Small intestine (tissue), 7 donors: Measurements from ENCODE around the gene SNX8. TPM values are rescaled to one million over a fixed set of nuclear protein-coding genes. Genes with fewer than 3 reads are reported as not detected.
A peak's percentile ranks its signal among the peaks of the same experiment; 100 is the strongest.

Source experiments
- DNase-seq, 2 donors: peaks; one replicate each; pipeline versions ENCODE4 v3.0.0 to v3.0.0-alpha.2; 2013
- FAIRE-seq: peaks from 2 replicates; lab custom pipeline; 2012; peaks lifted over from hg19 to GRCh38; lab: Jason Lieb, UNC
- H3K27ac ChIP-seq, 3 donors: one replicate each; pipeline ENCODE4 v1.5.1; 2013; ENCODE audit warnings: low read length in 2 of 3, mild to moderate bottlenecking in 2 of 3, control low read depth in 1 of 3, inconsistent platforms in 1 of 3, low read depth in 1 of 3, moderate library complexity in 1 of 3
- H3K27me3 ChIP-seq, 3 donors: one replicate each; pipeline ENCODE4 v1.6.1; 2013; ENCODE audit warnings: low read length in 3 of 3, inconsistent platforms in 1 of 3; ENCODE audit not compliant: control insufficient read depth in 3 of 3, insufficient read depth in 3 of 3
- H3K36me3 ChIP-seq, 3 donors: one replicate each; pipeline ENCODE4 v1.6.1; 2013; ENCODE audit warnings: low read length in 3 of 3, inconsistent platforms in 1 of 3, low read depth in 1 of 3, mild to moderate bottlenecking in 1 of 3, moderate library complexity in 1 of 3; ENCODE audit not compliant: control insufficient read depth in 3 of 3, insufficient read depth in 2 of 3
- H3K4me1 ChIP-seq, 3 donors: one replicate each; pipeline ENCODE4 v1.6.1; 2013; ENCODE audit warnings: low read length in 2 of 3, inconsistent platforms in 1 of 3, low read depth in 1 of 3, mild to moderate bottlenecking in 1 of 3, moderate library complexity in 1 of 3; ENCODE audit not compliant: control insufficient read depth in 3 of 3, insufficient read depth in 2 of 3
- H3K4me3 ChIP-seq, 3 donors: one replicate each; pipeline ENCODE4 v1.5.1; 2013; ENCODE audit warnings: low read length in 3 of 3, control low read depth in 1 of 3, inconsistent platforms in 1 of 3, low read depth in 1 of 3, mild to moderate bottlenecking in 1 of 3, moderate library complexity in 1 of 3
- H3K9me3 ChIP-seq, 2 donors: one replicate each; pipeline ENCODE4 v1.6.1; 2013; ENCODE audit warnings: low read depth in 1 of 2, low read length in 1 of 2; ENCODE audit not compliant: control insufficient read depth in 2 of 2, insufficient read depth in 1 of 2
- WGBS, 3 donors: extraction: QIAGEN DNeasy Blood & Tissue Kit; methylation state at CpG; one replicate each; pipeline ENCODE4 v1.1.7; 2013; 5-methylcytosine and 5-hydroxymethylcytosine counted together
- polyA plus RNA-seq, 4 donors: library from polyadenylated mRNA; stranded (reverse) in 3 of 4; unstranded in 1 of 4; fragments of 200-250 nt in 3 of 4; fragments of 120-200 nt in 1 of 4; gene quantifications; one replicate each; pipeline versions ENCODE4 v1.2.1 to v1.2.3, GENCODE V29; 2013
- donor health status: healthy with polysubstance abuse.
- donor health status: control.
- donor health status: control.
- donor health status: Bipolar disorder and iron deficiency.
- donor health status: healthy.

SNX8 gene
- polyA plus RNA-seq, 4 donors, result 17.5 to 39.7 (median 19.2) TPM

DNA sequence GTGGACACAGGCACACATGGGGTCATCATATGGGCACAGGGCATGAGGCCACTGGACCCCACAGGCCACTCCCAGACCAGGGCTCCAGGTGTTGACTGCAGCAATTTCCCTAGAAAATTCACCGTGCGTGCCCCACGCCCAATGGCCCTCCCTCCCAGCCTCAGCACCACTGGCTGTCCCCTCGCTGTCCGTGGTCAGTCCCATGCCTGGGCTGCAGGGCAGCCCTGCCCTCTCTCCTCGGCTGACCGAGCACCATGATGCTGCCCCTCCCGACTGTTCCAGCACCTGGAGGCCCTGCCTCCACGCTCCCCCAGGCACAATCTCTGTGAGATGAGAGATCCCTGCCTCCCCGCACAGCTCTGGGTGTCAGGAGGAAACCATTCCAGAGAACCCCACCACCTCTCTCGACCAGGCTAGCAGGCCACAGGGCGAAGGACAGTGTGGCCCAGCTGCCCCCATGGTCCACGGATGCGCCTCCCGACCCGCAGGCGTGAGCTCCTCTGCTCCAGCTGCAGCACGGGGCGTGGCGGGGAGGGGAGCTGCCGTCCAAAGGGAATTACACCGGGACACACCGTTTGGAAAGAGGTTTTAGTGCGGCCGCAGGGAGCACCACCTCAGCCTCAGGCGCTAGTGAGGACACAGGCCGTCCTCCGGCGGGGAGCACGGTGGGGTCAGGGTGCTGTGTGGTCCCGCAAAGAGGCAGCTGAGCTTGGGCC lies 59.7 kb downstream of the SNX8 start:
- Histone ChIP-seq H3K27ac (no peak overlapping the region), H3K36me3 (peaks cover 0 to 90% (median 13%) of the 10 kb centered on the region in 3 donors), H3K4me1 (no peaks in the 10 kb centered on the region), H3K9me3 (no peaks in the 10 kb centered on the region), H3K4me3 (no peak overlapping the region), H3K27me3 (no peaks in the 10 kb centered on the region)
- no peak for FAIRE-seq
- 86 to 90% (median 87%) methylated on average over 31 of the region's 31 CpGs for WGBS, 3 donors
- DNase-seq, result no peak

DNA sequence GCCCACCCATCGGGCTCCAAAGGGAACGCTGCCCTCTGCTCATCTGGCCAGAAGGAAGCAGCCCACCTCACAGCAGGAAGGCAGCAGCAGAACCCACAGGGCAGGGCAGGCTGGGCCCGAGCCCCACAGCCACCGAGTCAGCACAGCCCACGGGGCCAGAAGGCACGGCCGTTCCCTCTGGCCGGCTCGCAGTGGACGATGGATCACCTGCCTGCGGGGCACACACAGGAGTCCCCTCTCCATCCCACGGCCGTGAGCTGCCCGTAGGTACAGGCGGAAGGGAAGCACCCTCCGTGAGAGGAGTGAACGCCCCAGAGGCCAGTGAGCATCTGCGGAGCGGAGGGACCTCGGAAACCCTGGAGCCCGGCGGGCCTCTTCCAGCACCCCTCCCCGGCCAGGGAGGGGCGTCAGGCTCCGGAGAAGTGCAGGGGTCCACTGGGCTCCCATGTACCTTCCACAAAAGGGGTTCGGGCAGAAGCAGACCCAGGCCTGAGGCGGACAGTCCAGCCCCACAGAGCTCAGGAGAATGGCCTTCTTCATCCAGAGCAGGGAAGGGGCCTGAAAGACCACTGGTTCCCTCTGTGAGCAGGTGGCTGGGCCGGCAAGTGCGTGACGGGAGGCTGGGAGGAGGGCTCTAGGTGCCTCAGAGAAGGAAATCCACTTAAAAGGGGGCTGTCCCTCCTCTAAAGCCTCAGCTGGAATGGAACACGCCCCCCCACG lies 60.6 kb downstream of the SNX8 start:
- Histone ChIP-seq H3K9me3 (no peaks in the 10 kb centered on the region), H3K27ac (no peak overlapping the region), H3K27me3 (no peaks in the 10 kb centered on the region), H3K4me1 (no peaks in the 10 kb centered on the region), H3K36me3 (peaks cover 0 to 86% (median 13%) of the 10 kb centered on the region in 3 donors), H3K4me3 (no peak overlapping the region)
- DNase-seq (no peak), FAIRE-seq (no peak)
- WGBS, 3 donors, result 92 to 93% (median 92%) methylated on average over 31 to 32 of the region's 32 CpGs

DNA sequence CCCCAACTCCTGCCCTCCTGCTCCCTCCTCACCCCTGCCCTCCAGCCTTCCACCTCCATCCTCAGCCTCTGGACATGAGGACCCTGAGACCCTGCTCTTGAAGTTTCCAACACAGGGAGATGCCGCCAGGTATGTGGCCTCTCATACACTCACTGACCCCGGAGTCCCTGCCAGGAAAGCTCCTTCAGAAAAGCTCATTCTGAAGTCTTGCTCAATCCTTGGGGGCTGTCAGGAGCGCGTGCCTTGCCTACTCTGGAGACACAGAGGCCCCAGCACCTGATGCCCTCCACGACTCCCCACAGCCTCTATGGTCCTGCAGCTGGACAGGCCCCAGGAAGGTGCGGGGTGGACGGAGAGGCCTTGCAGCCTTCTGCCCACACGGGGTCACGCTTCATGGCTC lies 61.2 kb downstream of the SNX8 start:
- Histone ChIP-seq H3K9me3 (no peaks in the 10 kb centered on the region), H3K27me3 (no peaks in the 10 kb centered on the region), H3K27ac (no peak overlapping the region), H3K4me1 (no peaks in the 10 kb centered on the region), H3K4me3 (no peak overlapping the region), H3K36me3 (peaks cover 0 to 80% (median 13%) of the 10 kb centered on the region in 3 donors)
- no peak for FAIRE-seq
- WGBS, 3 donors, result 95 to 96% (median 96%) methylated on average over 9 of the region's 9 CpGs
- DNase-seq, result no peak

DNA sequence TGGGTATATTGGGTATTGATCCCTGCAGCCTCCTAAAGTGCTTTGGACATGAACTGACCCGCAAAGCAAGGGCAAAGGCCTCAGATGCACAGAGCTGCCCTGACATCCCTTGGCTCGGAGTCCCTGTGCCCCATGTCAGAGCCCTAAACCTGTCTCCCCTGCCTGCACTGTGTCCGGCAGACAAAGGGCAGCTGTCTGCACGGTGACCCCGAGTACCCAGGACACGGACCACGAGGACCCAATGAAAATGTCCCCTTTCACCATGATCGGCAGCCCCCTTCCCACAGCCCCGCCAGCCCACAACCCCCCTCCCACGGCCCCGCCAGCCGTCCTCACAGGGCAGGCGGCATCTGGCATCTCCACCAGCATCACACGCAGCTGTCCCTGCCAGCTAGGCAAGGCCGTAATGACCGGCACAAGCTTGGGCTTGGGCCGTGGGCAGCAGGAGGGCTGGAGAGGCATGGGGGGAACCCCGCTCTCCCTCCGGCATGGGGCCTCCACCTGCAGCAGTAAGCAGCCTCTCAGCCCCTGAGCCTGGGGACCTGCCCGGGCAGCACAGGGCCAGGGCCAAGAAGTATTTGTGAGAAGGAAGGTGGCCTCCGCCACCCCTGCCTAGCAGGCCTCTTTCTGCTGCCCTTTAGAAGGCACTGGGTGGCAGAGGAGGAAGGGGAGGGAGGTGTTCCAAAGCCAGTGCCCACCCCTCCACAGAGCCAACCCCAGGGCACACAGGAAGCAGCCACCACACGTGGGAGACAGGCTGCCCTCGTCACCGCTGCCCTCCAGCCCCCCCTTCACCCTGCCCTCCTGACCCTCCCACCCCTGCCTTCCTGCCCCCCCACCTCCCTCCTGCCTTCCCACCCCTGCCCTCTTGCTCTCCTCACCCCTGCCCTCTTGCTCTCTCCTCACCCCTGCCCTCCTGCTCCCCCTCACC lies 62.1 kb downstream of the SNX8 start:
- Histone ChIP-seq H3K27ac (no peak overlapping the region), H3K9me3 (no peaks in the 10 kb centered on the region), H3K4me1 (no peaks in the 10 kb centered on the region), H3K4me3 (no peak overlapping the region), H3K36me3 (peaks cover 0 to 73% (median 11%) of the 10 kb centered on the region in 3 donors), H3K27me3 (no peaks in the 10 kb centered on the region)
- FAIRE-seq (no peak), DNase-seq (no peak)
- whole genome bisulfite sequencing, 3 donors, result 81 to 94% (median 85%) methylated on average over 21 to 24 of the region's 24 CpGs

DNA sequence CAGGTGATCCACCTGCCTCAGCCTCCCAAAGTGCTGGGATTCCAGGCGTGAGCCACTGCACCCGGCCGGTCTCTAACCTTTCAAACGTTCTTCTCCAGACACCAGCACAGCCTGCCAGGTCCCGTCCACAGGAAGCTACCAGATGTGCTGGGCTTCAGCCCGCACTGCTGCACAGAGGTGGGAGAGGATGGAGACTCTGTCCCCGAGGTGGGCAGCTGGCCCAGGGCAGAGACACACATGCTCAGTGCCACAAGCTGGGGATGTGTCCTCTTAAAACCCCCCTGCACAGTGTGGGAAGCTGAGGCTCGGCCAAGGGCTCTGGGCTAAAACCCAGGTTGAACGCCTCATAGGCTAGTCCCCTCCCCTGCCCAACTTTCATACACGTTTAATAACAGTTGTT lies 62.9 kb downstream of the SNX8 start:
- no peaks in the 10 kb centered on the region for H3K4me1 ChIP-seq
- H3K27ac ChIP-seq, result no peak overlapping the region
- no peak overlapping the region for H3K4me3 ChIP-seq
- no peak for DNase-seq
- H3K27me3 ChIP-seq, result no peaks in the 10 kb centered on the region
- FAIRE-seq, result no peak
- H3K9me3 ChIP-seq, result no peaks in the 10 kb centered on the region
- 80 to 86% (median 81%) methylated on average over 10 of the region's 10 CpGs for WGBS, 3 donors
- peaks cover 0 to 67% (median 11%) of the 10 kb centered on the region in 3 donors for H3K36me3 ChIP-seq

DNA sequence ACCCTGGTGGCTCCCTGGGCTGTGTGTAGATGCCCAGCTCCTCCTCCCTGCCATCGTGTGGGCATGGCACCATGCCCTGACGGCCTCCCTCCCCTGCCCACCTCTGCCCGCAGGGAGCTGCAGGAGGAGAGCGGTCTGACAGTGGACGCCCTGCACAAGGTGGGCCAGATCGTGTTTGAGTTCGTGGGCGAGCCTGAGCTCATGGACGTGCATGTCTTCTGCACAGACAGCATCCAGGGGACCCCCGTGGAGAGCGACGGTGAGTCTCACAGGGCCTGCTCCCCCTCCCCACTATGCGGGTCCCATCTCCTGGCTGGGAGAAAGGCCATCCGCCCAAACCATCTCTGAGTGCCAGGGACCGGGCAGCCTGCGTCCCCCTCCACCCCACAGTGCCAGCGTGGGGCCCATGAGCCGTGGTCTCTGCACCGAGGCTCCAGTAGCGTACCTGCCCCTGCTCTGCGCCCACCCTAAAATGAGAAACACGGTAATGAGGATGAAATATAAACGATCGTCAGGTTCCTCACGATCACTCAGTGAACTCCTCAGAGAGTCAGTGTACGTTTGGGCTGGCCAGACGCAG lies 64.4 kb downstream of the SNX8 start:
- DNase-seq, result no peak
- H3K4me3 ChIP-seq, result no peak overlapping the region
- no peaks in the 10 kb centered on the region for H3K27me3 ChIP-seq
- no peaks in the 10 kb centered on the region for H3K4me1 ChIP-seq
- H3K27ac ChIP-seq, result peak overlapping the region in 2 of 3 donors; percentile 60
- peaks cover 0 to 58% (median 7%) of the 10 kb centered on the region in 3 donors for H3K36me3 ChIP-seq
- H3K9me3 ChIP-seq, result no peaks in the 10 kb centered on the region
- 84 to 88% (median 86%) methylated on average over 27 of the region's 27 CpGs for WGBS, 3 donors
- no peak for FAIRE-seq

DNA sequence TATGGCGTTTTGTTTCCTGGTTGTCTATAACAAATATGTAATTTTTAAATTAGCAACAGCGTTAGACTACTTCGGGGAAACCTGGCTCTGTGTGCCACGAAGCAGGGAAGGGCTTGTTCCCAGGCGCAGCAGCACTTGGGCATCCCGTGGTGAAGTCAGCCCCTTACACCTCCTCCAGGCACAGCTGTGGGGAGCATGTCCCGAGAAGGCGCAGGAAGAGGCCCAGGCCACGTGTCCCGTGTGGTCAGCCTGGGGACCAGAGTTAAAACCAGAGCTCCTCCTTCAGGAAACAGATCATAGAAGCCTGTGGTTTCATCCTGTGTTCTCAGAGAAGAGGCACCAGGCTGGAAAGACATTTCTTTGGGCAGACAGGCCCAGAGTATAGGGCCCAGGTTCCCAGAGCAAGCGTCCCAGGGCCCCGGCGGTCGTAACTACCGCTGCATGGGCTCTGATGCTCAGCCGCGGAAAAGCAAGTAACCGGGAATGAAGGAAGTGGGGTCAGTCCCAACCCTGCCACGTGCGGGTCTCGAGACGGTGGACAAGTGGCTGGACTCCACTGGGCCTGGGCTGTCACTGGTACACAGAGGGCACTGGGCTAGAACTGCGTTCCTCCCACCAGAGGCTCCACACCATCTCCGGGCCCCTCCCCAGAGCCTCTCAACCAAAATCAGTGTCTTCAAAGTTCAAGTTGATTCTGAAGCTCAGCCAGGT lies 65.1 kb downstream of the SNX8 start:
- DNase-seq (peak in 1 of 2 donors; percentile 32), FAIRE-seq (no peak)
- Histone ChIP-seq H3K27ac (peak overlapping the region in 2 of 3 donors; percentile 60), H3K4me3 (no peak overlapping the region), H3K4me1 (peaks cover 0 to 6% (median 0%) of the 10 kb centered on the region in 3 donors), H3K36me3 (peaks cover 0 to 51% (median 3%) of the 10 kb centered on the region in 3 donors), H3K9me3 (no peaks in the 10 kb centered on the region), H3K27me3 (no peaks in the 10 kb centered on the region)
- 42 to 75% (median 64%) methylated on average over 24 of the region's 24 CpGs for WGBS, 3 donors
